ENCODE results near the gene CYSLTR2.

Gene CYSLTR2

DNA sequence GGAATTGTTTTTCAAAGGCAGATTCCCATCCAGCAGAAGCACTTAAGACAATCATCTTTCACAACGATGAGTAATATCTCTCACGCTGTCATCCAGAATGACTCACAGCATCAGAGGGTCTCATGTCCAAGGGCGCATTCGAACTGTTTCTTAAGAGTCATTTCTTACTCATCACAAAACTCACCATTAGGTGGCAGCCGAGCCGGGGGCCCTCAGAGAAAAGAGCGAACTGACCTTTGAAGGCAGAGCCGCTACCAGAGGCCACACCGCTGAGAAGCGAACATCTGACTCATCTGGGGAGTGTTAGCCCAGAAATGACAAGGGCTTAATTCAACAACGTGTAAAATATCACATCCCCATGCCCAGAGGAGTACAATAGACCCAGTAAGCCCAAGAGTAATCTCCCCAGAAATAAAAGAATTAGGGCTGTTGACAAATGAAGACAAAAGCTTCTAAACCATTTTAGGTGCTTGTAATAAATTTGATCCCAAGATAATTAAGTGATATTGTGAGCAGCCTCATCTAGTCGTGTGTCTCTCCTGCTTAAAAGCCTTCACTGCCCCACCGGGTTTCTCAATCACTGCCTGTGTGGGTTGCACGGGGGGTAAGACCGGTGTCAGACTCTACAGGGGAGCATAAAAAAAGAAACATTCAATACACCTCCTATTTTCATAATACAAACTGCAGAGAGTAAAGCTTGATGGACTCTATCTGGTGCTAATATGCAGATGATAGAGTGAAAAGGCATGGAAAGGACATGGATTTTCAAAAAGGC lies 96.2 kb downstream of the CYSLTR2 start:
- no peaks in the 10 kb centered on the region for H3K36me3 ChIP-seq
- DNase-seq: no peak
- no peak overlapping the region for H3K4me3 ChIP-seq (ENCODE audit: low read depth, low read length)
- no peak for TF ChIP-seq CTCF (IDR thresholded peaks at IDR 0.05; ENCODE audit: low read depth, low read length)
- no peak overlapping the region for H3K27ac ChIP-seq
- no peaks in the 10 kb centered on the region for H3K27me3 ChIP-seq (ENCODE audit: insufficient read depth, low read depth, severe bottlenecking)
- no peaks in the 10 kb centered on the region for H3K9me3 ChIP-seq (ENCODE audit: severe bottlenecking)

- Histone ChIP-seq H3K9me3 (ENCODE audit: severe bottlenecking) (no peaks in the 10 kb centered on the region), H3K4me3 (ENCODE audit: low read depth, low read length) (no peak overlapping the region), H3K27me3 (ENCODE audit: insufficient read depth, low read depth, severe bottlenecking) (no peaks in the 10 kb centered on the region), H3K27ac (no peak overlapping the region), H3K36me3 (no peaks in the 10 kb centered on the region)
- DNase-seq: no peak
- no peak for TF ChIP-seq CTCF (IDR thresholded peaks at IDR 0.05; ENCODE audit: low read depth, low read length)
Measured at GRCh38 chr13:48750588-48751383, 97.1 kb downstream of the CYSLTR2 start.

DNA sequence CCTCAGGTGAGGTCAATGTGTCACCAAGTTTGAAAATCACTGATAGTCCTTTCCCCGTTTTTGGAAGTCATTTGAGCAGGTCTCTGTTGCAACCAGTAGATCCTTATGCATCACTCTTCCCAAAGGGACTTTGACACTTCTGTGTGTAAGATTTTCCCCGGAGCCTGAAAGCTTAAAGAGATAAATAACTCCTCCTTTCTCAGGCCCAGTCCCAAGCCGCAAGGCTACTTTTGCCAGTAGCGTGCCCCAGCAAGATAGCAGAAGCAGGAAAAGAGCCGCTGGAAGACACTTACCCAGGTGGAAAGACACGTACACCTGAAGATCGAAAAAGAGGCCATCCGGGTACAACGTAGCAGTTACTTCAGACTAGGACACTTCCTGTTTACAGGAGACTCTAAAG lies 106.9 kb downstream of the CYSLTR2 start:
- H3K4me3 ChIP-seq (ENCODE audit: low read depth, low read length): no peak overlapping the region
- DNase-seq: no peak
- no peaks in the 10 kb centered on the region for H3K9me3 ChIP-seq (ENCODE audit: severe bottlenecking)
- no peaks in the 10 kb centered on the region for H3K27me3 ChIP-seq (ENCODE audit: insufficient read depth, low read depth, severe bottlenecking)
- no peak overlapping the region for H3K27ac ChIP-seq
- TF ChIP-seq CTCF (IDR thresholded peaks at IDR 0.05; ENCODE audit: low read depth, low read length): no peak
- H3K36me3 ChIP-seq: no peaks in the 10 kb centered on the region

Measured in WERI-Rb-1 (cell line).